HCT116 (cell line): Measurements from ENCODE around the gene ATG4A. TPM values are rescaled to one million over a fixed set of nuclear protein-coding genes. Genes with fewer than 3 reads are reported as not detected.

Experiments used
- ATAC-seq: fragments of 200-7000 bp; cut with Tn5 transposase; 2 replicates; pipeline ENCODE4 v1.9.1; 2020; ENCODE audit warnings: mild to moderate bottlenecking, moderate library complexity
- BruUV-seq: library from RNA; stranded (reverse); fragments of 400-500 nt; replicated peaks from 2 replicates; lab custom pipeline; 2021; lab: Mats Ljungman, UMichigan
- CTCF ChIA-PET: fragments of 300-600 bp; sonication (Branson Sonifier 250); formaldehyde crosslinking; loops from one replicate; lab custom pipeline; 2021; ENCODE audit warnings: antibody characterized with exemption; lab: Charles Lee
- POLR2A ChIA-PET: fragments of 300-600, 350-600 bp; sonication (Branson Sonifier 250); formaldehyde crosslinking; loops from one replicate; lab custom pipeline; 2021; ENCODE audit warnings: antibody characterized with exemption; lab: Charles Lee
- RAD21 ChIA-PET, 2 experiments: fragments of 300-600 bp; sonication (Branson Sonifier 250); formaldehyde crosslinking; loops; one replicate each; lab custom pipeline; 2023; ENCODE audit warnings: low total read pairs in 2 of 2; ENCODE audit not compliant: uncharacterized antibody in 2 of 2, unreplicated experiment in 2 of 2, low non-redundant PET in 1 of 2; lab: Charles Lee
- DNase-seq: peaks from one replicate; pipeline ENCODE4 v3.0.0-alpha.2; 2010; ENCODE audit warnings: low read depth, low spot score
- H2AFZ ChIP-seq: fragments of 200-600 bp; shearing (Covaris generic), sonication (generic); 2 replicates; pipeline ENCODE4 v1.6.1; 2017; ENCODE audit warnings: low read depth, mixed run types, mixed read lengths, antibody characterized with exemption, low read length; ENCODE audit not compliant: poor library complexity, severe bottlenecking
- H3K27ac ChIP-seq: 2 replicates; pipeline ENCODE4 v1.5.1; 2012; ENCODE audit warnings: low read depth, low read length
- H3K27me3 ChIP-seq: fragments of 200-600 bp; sonication (generic); 2 replicates; pipeline ENCODE4 v1.6.1; 2016; ENCODE audit warnings: mixed run types, low read length, mixed read lengths; ENCODE audit not compliant: insufficient read depth
- H3K36me3 ChIP-seq, 2 experiments: fragments of 200-500 bp in 1 of 2; fragments of 200-600 bp in 1 of 2; sonication (Bioruptor generic) in 1 of 2; sonication (generic) in 1 of 2; 2 replicates each; pipeline versions ENCODE4 v1.5.1 to v1.6.1; 2014 to 2016; ENCODE audit warnings: low read length in 2 of 2, inconsistent platforms in 1 of 2, mixed read lengths in 1 of 2, mixed run types in 1 of 2; ENCODE audit not compliant: insufficient read depth in 2 of 2, control insufficient read depth in 1 of 2
- H3K4me1 ChIP-seq, 2 experiments: fragments of 200-600 bp in 1 of 2; sonication (generic) in 1 of 2; 2 replicates each; pipeline versions ENCODE4 v1.5.1 to v1.6.1; 2012 to 2017; ENCODE audit warnings: low read length in 2 of 2, inconsistent platforms in 1 of 2, mild to moderate bottlenecking in 1 of 2, mixed read lengths in 1 of 2, mixed run types in 1 of 2, moderate library complexity in 1 of 2; ENCODE audit not compliant: insufficient read depth in 2 of 2, control insufficient read depth in 1 of 2
- H3K4me2 ChIP-seq: fragments of 200-600 bp; sonication (generic); 2 replicates; pipeline ENCODE4 v1.6.1; 2017; ENCODE audit warnings: mixed run types, low read length, mixed read lengths
- H3K4me3 ChIP-seq, 2 experiments: fragments of 200-600 bp in 1 of 2; sonication (generic) in 1 of 2; replicated peaks in 1 of 2; 2 replicates each; pipeline ENCODE4 v1.5.1; 2011 to 2016; ENCODE audit warnings: low read length in 2 of 2, control low read depth in 1 of 2, low read depth in 1 of 2, mild to moderate bottlenecking in 1 of 2, mixed read lengths in 1 of 2, mixed run types in 1 of 2
- H3K79me2 ChIP-seq: fragments of 200-600 bp; sonication (generic); 2 replicates; pipeline ENCODE4 v1.6.1; 2017; ENCODE audit warnings: mild to moderate bottlenecking, mixed run types, low read length, moderate library complexity, mixed read lengths; ENCODE audit not compliant: insufficient read depth
- H3K9ac ChIP-seq: fragments of 200-600 bp; sonication (generic); 2 replicates; pipeline ENCODE4 v1.6.1; 2016; ENCODE audit warnings: low read length, mixed read lengths
- H3K9me2 ChIP-seq: fragments of 200-600 bp; sonication (generic), shearing (Covaris generic); 2 replicates; pipeline ENCODE4 v1.6.1; 2017; ENCODE audit warnings: mixed run types, mild to moderate bottlenecking, moderate library complexity; ENCODE audit not compliant: insufficient read depth
- H3K9me3 ChIP-seq, 2 experiments: fragments of 200-500 bp in 1 of 2; fragments of 200-600 bp in 1 of 2; sonication (Bioruptor generic) in 1 of 2; sonication (generic) in 1 of 2; 2 replicates each; pipeline ENCODE4 v1.6.1; 2014 to 2017; ENCODE audit warnings: low read length in 2 of 2, mixed read lengths in 2 of 2, inconsistent platforms in 1 of 2, low read depth in 1 of 2, mild to moderate bottlenecking in 1 of 2, mixed run types in 1 of 2, moderate library complexity in 1 of 2; ENCODE audit not compliant: control insufficient read depth in 1 of 2, insufficient read depth in 1 of 2
- H4K20me1 ChIP-seq: fragments of 200-600 bp; sonication (generic), shearing (Covaris generic); 2 replicates; pipeline ENCODE4 v1.6.1; 2017; ENCODE audit warnings: mixed run types, mild to moderate bottlenecking, moderate library complexity; ENCODE audit not compliant: insufficient read depth
- CBX3 ChIP-seq: IDR thresholded peaks from 2 replicates; pipeline ENCODE4 v1.6.1; 2012; ENCODE audit warnings: low read depth
- CEBPB ChIP-seq: IDR thresholded peaks from 2 replicates; pipeline ENCODE4 v1.6.1; 2012; ENCODE audit warnings: low read depth
- EGR1 ChIP-seq: IDR thresholded peaks from 2 replicates; pipeline ENCODE4 v1.6.1; 2012; ENCODE audit warnings: low read depth
- ELF1 ChIP-seq: IDR thresholded peaks from 2 replicates; pipeline ENCODE4 v1.6.1; 2012; ENCODE audit warnings: low read depth, borderline replicate concordance
- EZH2 ChIP-seq: fragments of 200-600 bp; sonication (generic); IDR thresholded peaks from 2 replicates; pipeline ENCODE4 v1.6.1; 2017; ENCODE audit warnings: antibody characterized with exemption, mixed run types
- EZH2phosphoT487 ChIP-seq: fragments of 200-600 bp; IDR thresholded peaks from 2 replicates; pipeline ENCODE4 v1.6.1; 2018; ENCODE audit warnings: antibody characterized with exemption, borderline replicate concordance
- FOSL1 ChIP-seq: IDR thresholded peaks from 2 replicates; pipeline ENCODE4 v1.6.1; 2012; ENCODE audit warnings: low read depth
- JUND ChIP-seq: IDR thresholded peaks from 2 replicates; pipeline ENCODE4 v1.6.1; 2012
- POLR2A ChIP-seq: IDR thresholded peaks from 2 replicates; pipeline ENCODE4 v1.7.0; 2011; ENCODE audit warnings: borderline replicate concordance; ENCODE audit not compliant: insufficient read depth, insufficient read length; ENCODE audit errors: extremely low read depth
- SRF ChIP-seq: IDR thresholded peaks from 2 replicates; pipeline ENCODE4 v1.6.1; 2012; ENCODE audit warnings: low read depth
- TCF7L2 ChIP-seq: IDR thresholded peaks from 2 replicates; pipeline ENCODE4 v1.7.0; 2011; ENCODE audit warnings: borderline replicate concordance, inconsistent platforms; ENCODE audit not compliant: insufficient read depth, insufficient read length; ENCODE audit errors: extremely low read depth
- YY1 ChIP-seq: IDR thresholded peaks from 2 replicates; pipeline ENCODE4 v1.6.1; 2011; ENCODE audit warnings: low read length, low read depth, moderate library complexity, mild to moderate bottlenecking; ENCODE audit not compliant: insufficient replicate concordance; ENCODE audit errors: extremely low read depth
- ZFX ChIP-seq: fragments of 450-650 bp; IDR thresholded peaks from 2 replicates; pipeline ENCODE4 v1.6.1; 2017
- ZNF274 ChIP-seq: fragments of 200-500 bp; sonication (Bioruptor generic); IDR thresholded peaks from 2 replicates; pipeline ENCODE4 v1.6.1; 2014; ENCODE audit warnings: mild to moderate bottlenecking, low read depth, low read length, inconsistent platforms
- intact Hi-C: fragments of 100-400 bp; cut with micrococcal nuclease; formaldehyde crosslinking; loops from 2 replicates; pipeline ENCODE4 v1.10.0; 2022
- total RNA-seq: library from RNA; stranded (reverse); gene quantifications from one replicate; pipeline ENCODE4 v1.2.1, GENCODE V29; 2021; ENCODE audit not compliant: unreplicated experiment
- TF ChIP-seq, protein P1 (sequence below), 3 experiments: fragments of 200-600 bp in 1 of 3; sonication (generic) in 1 of 3; IDR thresholded peaks in 2 of 3; conservative IDR thresholded peaks in 1 of 3; 2 replicates each; pipeline ENCODE4 v1.5.1; 2012 to 2017; ENCODE audit warnings: low read depth in 2 of 3, low read length in 2 of 3, antibody characterized with exemption in 1 of 3, borderline replicate concordance in 1 of 3, control low read depth in 1 of 3, mild to moderate bottlenecking in 1 of 3, mixed read lengths in 1 of 3, mixed run types in 1 of 3, moderate library complexity in 1 of 3; ENCODE audit not compliant: insufficient read depth in 1 of 3
- TF ChIP-seq, protein P2 (sequence below): IDR thresholded peaks from 2 replicates; pipeline ENCODE4 v1.6.1; 2012
- TF ChIP-seq, protein P3 (sequence below): IDR thresholded peaks from 2 replicates; pipeline ENCODE4 v1.6.1; 2012; ENCODE audit warnings: low read depth
- TF ChIP-seq, protein P4 (sequence below): IDR thresholded peaks from 2 replicates; pipeline ENCODE4 v1.6.1; 2012
- TF ChIP-seq, protein P5 (sequence below): IDR thresholded peaks from 2 replicates; pipeline ENCODE4 v1.6.1; 2011; ENCODE audit warnings: mild to moderate bottlenecking, low read length, moderate library complexity; ENCODE audit not compliant: insufficient replicate concordance; ENCODE audit errors: extremely low read depth

Gene ATG4A
- total RNA-seq, 1 experiment from 2014 or later: 4.1 TPM

DNA sequence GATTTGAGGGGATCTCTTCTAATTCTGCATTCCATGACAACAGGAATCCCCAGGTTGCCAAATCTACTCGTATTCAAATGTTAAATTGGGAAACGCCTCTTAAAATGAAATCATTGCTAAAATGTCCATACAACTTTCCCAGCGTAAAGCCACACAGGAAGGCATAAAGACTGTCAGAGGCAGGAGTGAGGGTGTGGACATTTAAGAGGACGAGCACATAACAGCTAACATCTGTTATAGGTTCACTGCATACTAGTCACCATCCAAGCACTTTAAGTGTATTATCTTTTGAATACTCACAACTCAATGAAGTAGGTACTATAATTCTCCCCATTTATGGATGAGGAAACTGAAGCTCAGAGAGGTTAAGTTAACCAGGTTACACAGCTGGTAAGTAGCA is 35.6 kb downstream of the ATG4A start (continued):
- TF ChIP-seq FOSL1 (no peak), ZNF274 (no peak), POLR2A (no peak)

DNA sequence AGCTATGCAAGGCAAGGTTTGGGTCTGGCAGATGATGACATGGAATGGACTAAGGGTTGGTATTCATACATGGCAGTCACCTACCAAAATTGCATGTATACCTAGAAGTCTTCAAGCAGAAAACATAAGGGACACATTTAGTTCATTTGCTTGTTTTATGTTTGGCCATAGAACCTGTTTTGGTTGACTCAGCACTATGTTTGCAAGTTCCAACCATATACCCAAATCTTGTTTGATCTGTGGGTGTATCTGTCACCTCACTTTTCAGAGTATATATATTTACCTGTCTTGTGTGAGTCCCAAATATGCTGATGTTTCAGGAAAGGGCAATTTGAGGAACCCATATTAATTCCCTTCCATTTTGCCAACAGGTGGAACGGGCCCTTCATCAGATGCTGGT is 39.3 kb downstream of the ATG4A start:
- no peaks in the 10 kb centered on the region for H3K36me3 ChIP-seq
- ATAC-seq (no peak), DNase-seq (no peak)
- intact Hi-C loops: no loop called here
- no TSS peak for BruUV-seq
- TF ChIP-seq ELF1 (no peak), CEBPB (no peak), EZH2 (no peak), EZH2phosphoT487 (no peak), EGR1 (no peak), ZNF274 (no peak), CBX3 (no peak), JUND (no peak), SRF (no peak), TCF7L2 (no peak), ZFX (no peak), YY1 (no peak)
- TF ChIP-seq, protein P1, sequence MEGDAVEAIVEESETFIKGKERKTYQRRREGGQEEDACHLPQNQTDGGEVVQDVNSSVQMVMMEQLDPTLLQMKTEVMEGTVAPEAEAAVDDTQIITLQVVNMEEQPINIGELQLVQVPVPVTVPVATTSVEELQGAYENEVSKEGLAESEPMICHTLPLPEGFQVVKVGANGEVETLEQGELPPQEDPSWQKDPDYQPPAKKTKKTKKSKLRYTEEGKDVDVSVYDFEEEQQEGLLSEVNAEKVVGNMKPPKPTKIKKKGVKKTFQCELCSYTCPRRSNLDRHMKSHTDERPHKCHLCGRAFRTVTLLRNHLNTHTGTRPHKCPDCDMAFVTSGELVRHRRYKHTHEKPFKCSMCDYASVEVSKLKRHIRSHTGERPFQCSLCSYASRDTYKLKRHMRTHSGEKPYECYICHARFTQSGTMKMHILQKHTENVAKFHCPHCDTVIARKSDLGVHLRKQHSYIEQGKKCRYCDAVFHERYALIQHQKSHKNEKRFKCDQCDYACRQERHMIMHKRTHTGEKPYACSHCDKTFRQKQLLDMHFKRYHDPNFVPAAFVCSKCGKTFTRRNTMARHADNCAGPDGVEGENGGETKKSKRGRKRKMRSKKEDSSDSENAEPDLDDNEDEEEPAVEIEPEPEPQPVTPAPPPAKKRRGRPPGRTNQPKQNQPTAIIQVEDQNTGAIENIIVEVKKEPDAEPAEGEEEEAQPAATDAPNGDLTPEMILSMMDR (IDR thresholded peaks at IDR 0.05 in 2 of 3, conservative IDR thresholded peaks at IDR 0.05 in 1 of 3; ENCODE audit: borderline replicate concordance in 1 of 3, insufficient read depth in 1 of 3, low read depth in 2 of 3, low read length in 2 of 3): no peak
- TF ChIP-seq, protein P2, sequence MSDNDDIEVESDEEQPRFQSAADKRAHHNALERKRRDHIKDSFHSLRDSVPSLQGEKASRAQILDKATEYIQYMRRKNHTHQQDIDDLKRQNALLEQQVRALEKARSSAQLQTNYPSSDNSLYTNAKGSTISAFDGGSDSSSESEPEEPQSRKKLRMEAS: no peak
- TF ChIP-seq, protein P3, sequence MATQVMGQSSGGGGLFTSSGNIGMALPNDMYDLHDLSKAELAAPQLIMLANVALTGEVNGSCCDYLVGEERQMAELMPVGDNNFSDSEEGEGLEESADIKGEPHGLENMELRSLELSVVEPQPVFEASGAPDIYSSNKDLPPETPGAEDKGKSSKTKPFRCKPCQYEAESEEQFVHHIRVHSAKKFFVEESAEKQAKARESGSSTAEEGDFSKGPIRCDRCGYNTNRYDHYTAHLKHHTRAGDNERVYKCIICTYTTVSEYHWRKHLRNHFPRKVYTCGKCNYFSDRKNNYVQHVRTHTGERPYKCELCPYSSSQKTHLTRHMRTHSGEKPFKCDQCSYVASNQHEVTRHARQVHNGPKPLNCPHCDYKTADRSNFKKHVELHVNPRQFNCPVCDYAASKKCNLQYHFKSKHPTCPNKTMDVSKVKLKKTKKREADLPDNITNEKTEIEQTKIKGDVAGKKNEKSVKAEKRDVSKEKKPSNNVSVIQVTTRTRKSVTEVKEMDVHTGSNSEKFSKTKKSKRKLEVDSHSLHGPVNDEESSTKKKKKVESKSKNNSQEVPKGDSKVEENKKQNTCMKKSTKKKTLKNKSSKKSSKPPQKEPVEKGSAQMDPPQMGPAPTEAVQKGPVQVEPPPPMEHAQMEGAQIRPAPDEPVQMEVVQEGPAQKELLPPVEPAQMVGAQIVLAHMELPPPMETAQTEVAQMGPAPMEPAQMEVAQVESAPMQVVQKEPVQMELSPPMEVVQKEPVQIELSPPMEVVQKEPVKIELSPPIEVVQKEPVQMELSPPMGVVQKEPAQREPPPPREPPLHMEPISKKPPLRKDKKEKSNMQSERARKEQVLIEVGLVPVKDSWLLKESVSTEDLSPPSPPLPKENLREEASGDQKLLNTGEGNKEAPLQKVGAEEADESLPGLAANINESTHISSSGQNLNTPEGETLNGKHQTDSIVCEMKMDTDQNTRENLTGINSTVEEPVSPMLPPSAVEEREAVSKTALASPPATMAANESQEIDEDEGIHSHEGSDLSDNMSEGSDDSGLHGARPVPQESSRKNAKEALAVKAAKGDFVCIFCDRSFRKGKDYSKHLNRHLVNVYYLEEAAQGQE: no peak
- TF ChIP-seq, protein P4, sequence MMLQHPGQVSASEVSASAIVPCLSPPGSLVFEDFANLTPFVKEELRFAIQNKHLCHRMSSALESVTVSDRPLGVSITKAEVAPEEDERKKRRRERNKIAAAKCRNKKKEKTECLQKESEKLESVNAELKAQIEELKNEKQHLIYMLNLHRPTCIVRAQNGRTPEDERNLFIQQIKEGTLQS: no peak
- TF ChIP-seq, protein P5, sequence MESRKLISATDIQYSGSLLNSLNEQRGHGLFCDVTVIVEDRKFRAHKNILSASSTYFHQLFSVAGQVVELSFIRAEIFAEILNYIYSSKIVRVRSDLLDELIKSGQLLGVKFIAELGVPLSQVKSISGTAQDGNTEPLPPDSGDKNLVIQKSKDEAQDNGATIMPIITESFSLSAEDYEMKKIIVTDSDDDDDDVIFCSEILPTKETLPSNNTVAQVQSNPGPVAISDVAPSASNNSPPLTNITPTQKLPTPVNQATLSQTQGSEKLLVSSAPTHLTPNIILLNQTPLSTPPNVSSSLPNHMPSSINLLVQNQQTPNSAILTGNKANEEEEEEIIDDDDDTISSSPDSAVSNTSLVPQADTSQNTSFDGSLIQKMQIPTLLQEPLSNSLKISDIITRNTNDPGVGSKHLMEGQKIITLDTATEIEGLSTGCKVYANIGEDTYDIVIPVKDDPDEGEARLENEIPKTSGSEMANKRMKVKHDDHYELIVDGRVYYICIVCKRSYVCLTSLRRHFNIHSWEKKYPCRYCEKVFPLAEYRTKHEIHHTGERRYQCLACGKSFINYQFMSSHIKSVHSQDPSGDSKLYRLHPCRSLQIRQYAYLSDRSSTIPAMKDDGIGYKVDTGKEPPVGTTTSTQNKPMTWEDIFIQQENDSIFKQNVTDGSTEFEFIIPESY: no peak
- ChIA-PET CTCF (no interaction called here), POLR2A (no interaction called here), RAD21 (no interaction called here)
- no peaks in the 10 kb centered on the region for H4K20me1 ChIP-seq
- H3K27me3 ChIP-seq: no peaks in the 10 kb centered on the region
- H3K9me2 ChIP-seq: no peaks in the 10 kb centered on the region
- H3K27ac ChIP-seq: no peak overlapping the region
- H3K9ac ChIP-seq: no peak overlapping the region
- no peak overlapping the region for H3K4me2 ChIP-seq
- no peak overlapping the region for H2AFZ ChIP-seq
- H3K9me3 ChIP-seq: no peaks in the 10 kb centered on the region
- no peak overlapping the region for H3K4me3 ChIP-seq
- H3K4me1 ChIP-seq: peaks cover 0 to 7% of the 10 kb centered on the region in 2 experiments; a peak in 2 of 4 replicates
- H3K79me2 ChIP-seq: no peaks in the 10 kb centered on the region
